Caki2 (cell line): Measurements from ENCODE around the gene BMX. TPM values are rescaled to one million over a fixed set of nuclear protein-coding genes. Genes with fewer than 3 reads are reported as not detected.

Experiments
- DNase-seq: peaks from one replicate; pipeline ENCODE4 v3.0.0-alpha.2; 2015; ENCODE audit warnings: low read depth
- in situ Hi-C: cut with HindIII; loops from 2 replicates; pipeline ENCODE4 v1.10.0; 2016; ENCODE audit warnings: low sequenced_read_pairs, low pct_unique_long_range_greater_than_20kb, mixed read lengths
- total RNA-seq: library from RNA; depleted of rRNA; stranded (reverse); fragments of >200 nt; shearing (Covaris generic); gene quantifications from 2 replicates; pipeline ENCODE4 v1.2.3, GENCODE V29; 2014; ENCODE audit warnings: low replicate concordance

Gene BMX
- total RNA-seq, 1 experiment from 2014 or later = 0.71 TPM

- DNase-seq = no peak
- in situ Hi-C loops = no loop called here
These were observed 631 bp upstream of the BMX start for GRCh38 chrX:15499976-15500375.

GRCh38 chrX:15501506-15501905, 899 bp downstream of the BMX start:
- no peak for DNase-seq
- in situ Hi-C loops = no loop called here

DNA sequence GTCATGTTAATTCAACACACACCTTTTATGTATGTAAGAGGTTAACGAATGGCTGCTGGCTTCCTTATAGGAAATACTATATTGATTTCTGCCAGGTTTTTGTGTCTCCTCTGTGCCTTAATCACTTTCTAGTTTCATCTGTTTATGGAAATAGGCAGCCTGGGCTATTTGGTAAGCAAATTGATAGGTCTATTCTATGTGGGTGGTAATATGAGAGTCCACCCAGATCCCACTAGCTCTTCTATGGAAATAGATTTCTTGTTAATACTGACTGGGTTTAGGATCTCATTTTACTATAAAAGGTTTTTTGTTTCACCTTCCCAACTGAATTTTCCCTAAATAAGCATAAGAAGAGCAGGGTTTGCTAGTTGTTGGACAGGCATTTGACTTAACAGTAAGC, 4.1 kb downstream of the BMX start:
- no peak for DNase-seq
- in situ Hi-C loops = no loop called here

- no peak for DNase-seq
- in situ Hi-C loops = no loop called here
These were observed 4.5 kb downstream of the BMX start for GRCh38 chrX:15505101-15505500.

- in situ Hi-C loops = no loop called here
These were observed 6.4 kb downstream of the BMX start for GRCh38 chrX:15507005-15507404.

DNA sequence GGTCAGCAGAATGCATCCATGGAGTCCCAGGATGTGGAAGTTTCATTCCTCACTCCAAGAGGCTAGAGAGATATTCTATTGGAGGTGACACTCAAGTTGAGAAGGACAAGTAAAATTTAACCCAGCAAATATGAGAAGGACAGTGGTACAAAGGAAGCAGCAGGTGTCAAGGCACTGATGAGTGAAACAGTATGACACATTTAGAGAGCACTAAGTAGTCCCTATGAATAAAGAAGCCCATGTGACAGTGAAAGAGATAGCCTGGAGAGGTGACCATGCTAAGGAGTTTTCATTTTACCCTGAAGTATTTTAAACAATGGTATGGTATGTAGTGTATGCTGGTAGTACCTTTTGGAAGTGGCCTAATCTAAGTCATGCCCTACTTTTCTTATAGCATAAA, 9.2 kb downstream of the BMX start:
- in situ Hi-C loops = no loop called here

More at GRCh38 chrX:15507005-15507404, 6.4 kb downstream of the BMX start:
- no peak for DNase-seq

GRCh38 chrX:15511563-15511962, 11.0 kb downstream of the BMX start:
- in situ Hi-C loops = no loop called here
- no peak for DNase-seq

More for the DNA sequence above, 9.2 kb downstream of the BMX start:
- no peak for DNase-seq

DNA sequence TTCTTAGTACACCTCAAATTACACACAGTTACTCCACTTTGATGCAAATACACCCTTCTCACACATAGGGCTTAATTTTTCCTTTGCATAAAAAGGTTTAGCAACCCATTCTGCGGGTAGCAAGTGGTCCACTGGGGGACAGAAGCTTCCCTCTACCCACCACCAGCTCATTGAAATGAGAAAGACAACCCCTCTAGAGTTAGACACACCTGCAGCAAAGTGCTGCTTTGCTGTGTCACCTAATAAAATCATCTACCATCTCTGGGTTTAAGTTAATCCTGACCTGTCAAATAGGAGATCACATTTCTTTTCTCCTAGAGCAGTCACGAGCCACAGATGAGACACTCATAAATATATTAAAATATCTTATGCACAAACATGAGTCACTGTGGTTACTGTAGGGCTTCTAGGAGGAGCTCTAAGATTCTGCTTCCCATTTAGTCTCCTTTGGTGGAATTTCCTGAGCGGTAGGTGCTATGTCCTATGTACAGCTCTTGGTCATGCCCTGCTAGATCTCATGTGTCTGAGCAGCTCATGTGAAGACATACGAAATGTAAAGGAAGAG, 11.9 kb downstream of the BMX start:
- in situ Hi-C loops = no loop called here
- DNase-seq = no peak

GRCh38 chrX:15514279-15514678, 13.7 kb downstream of the BMX start:
- in situ Hi-C loops = no loop called here

DNA sequence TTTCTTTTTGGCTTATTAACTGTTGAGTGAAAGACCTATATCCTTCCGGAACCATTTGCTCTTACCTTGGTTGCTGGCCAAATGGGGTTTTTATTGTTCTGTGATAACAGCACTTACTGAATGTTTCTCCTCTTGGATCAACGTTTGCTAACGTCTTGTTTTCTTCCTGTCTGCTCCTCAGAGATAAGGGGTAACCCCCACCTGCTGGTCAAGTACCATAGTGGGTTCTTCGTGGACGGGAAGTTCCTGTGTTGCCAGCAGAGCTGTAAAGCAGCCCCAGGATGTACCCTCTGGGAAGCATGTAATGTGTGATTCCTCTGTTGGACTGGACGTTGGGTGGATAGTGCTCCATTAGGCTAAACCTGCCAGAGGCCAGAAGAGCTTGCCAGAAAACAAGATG, 15.3 kb downstream of the BMX start:
- in situ Hi-C loops = no loop called here
- DNase-seq = no peak

More at GRCh38 chrX:15514279-15514678, 13.7 kb downstream of the BMX start:
- DNase-seq = no peak

DNA sequence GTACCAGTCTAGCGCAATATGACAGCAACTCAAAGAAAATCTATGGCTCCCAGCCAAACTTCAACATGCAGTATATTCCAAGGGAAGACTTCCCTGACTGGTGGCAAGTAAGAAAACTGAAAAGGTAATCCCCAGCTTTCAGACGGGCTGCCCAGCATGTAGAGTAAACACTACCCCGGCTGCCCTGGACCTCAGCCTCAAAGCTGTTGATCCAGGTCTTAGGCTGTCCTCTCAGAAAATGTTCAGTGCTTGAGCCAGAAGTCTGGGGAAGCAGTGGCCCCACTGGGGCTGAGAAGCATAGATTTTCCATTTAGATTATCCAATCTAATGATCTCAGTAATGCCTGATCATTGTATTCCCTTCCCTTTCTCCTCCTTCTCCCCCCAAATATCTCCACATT, 21.9 kb downstream of the BMX start:
- in situ Hi-C loops = no loop called here
- no peak for DNase-seq

GRCh38 chrX:15523088-15523487, 22.5 kb downstream of the BMX start:
- DNase-seq = no peak

DNA sequence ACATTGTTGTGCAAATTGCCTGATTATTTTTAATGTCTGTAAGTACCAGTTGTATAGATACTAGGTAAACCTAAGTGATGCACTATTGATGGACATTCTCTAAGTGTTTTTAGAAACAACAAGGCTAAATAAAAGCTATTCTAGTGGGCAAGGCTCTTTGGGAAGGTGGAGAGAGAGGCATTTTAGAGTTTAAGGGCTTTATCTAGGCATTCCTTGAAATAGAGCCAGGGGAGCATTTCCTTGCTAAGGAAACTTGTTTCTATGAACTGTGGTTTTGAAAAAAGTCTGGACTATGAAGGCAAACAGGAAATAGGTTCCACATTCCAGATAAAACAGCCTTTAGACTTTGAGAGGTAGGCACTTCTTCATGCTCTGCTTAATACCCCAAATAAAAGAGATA, 23.8 kb downstream of the BMX start:
- in situ Hi-C loops = no loop called here
- no peak for DNase-seq

More at GRCh38 chrX:15523088-15523487, 22.5 kb downstream of the BMX start:
- in situ Hi-C loops = no loop called here

GRCh38 chrX:15525664-15526416, 25.2 kb downstream of the BMX start:
- in situ Hi-C loops = no loop called here
- no peak for DNase-seq

DNA sequence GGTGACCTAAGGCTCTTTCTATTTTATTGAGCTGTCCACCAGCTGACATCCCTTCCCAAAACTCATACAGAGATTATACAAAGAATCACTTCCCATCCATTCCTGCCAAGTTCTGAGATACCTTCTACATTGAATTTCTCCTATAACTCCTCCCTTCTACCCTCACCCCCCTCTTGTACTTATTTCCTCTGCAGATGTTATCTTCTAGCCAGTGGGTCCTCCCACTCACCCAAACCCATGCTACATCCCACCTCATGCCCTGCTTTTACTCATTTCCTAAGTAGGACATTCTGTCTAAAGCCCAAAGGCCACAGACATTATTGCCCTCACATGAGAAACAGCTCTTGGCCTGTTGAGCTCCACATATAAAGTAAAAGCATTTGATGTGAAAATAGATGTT, 28.6 kb downstream of the BMX start:
- in situ Hi-C loops = no loop called here
- no peak for DNase-seq

GRCh38 chrX:15530318-15530717, 29.7 kb downstream of the BMX start:
- in situ Hi-C loops = no loop called here
- DNase-seq = no peak

DNA sequence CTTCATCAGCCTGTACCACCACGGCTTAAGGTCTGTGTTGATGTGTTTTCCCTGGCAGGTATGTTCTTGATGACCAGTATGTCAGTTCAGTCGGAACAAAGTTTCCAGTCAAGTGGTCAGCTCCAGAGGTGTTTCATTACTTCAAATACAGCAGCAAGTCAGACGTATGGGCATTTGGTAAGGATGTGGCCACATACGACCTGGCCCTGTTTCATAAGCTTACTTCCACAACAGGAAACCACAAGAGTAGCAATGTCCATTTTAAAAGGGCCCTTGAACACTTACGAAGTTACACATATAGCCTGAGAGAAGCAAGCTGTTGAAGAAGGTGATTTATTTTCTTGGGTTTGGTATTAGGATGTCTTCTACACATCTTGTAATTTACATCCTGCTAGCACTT, 46.1 kb downstream of the BMX start:
- in situ Hi-C loops = no loop called here
- DNase-seq = no peak

DNA sequence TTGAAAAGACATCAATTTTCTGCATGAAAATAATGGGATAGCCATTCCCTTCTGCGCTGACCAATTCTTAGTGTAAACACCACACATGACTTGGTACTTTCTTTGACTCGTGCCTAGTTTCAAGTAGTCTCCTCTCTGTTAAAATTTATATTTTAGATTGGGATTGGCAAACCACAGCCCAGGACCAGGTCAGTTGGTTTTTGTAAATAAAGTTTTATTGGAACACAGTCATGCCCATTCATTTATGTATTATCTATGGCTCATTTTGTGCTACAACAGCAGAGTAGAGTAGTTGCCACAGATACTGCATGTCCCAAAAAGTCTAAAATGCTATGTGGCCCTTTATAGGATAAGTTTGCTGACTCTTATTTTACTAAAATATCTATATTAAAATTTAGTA, 46.7 kb downstream of the BMX start:
- DNase-seq = no peak
- in situ Hi-C loops = no loop called here

- DNase-seq = no peak
- in situ Hi-C loops = no loop called here
These were observed 48.8 kb downstream of the BMX start for GRCh38 chrX:15549189-15550012.
